ENCODE measurements around the gene SLC25A47.

DNA sequence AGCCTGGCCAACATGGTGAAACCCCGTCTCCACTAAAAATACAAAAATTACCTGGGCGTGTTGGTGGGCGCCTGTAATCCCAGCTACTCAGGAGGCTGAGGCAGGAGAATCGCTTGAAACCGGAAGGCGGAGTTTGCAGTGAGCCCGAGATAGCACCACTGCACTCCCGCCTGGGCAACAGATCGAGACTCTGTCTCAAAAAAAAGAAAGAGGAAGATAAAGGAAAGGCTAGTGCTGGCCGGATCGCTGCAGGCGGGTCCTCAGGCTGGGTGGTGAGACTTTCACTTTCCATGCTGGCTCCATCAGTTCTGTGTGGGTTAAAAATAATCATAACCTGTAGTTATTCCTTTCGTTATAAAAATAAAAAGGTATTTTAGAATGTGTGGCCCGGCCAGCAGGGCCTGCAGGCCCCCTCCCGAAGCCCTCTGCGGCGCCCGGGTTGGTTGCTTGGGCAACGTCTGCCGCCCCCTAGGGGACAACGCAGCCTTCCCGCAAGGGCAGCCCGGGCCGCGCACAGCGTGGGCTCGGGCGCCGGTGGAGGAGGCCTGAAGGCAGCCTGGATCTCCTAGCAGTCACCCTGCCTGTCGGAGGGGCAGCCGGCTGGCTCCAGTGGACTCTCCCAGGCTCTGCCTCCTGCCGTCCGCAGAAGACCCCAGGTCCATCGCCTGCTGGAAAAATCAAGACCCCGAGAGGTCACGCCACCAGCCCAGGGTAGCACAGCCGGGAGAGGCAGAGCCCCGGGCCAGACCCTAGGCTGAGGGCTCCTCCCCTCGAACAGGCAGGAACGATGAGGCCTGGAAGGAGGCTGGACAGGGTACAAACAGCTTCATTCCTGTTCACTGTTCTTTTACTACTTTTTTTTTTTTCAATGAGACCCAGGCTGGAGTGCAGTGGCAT is 5.0 kb upstream of the SLC25A47 start:
- TF ChIP-seq, protein P1, sequence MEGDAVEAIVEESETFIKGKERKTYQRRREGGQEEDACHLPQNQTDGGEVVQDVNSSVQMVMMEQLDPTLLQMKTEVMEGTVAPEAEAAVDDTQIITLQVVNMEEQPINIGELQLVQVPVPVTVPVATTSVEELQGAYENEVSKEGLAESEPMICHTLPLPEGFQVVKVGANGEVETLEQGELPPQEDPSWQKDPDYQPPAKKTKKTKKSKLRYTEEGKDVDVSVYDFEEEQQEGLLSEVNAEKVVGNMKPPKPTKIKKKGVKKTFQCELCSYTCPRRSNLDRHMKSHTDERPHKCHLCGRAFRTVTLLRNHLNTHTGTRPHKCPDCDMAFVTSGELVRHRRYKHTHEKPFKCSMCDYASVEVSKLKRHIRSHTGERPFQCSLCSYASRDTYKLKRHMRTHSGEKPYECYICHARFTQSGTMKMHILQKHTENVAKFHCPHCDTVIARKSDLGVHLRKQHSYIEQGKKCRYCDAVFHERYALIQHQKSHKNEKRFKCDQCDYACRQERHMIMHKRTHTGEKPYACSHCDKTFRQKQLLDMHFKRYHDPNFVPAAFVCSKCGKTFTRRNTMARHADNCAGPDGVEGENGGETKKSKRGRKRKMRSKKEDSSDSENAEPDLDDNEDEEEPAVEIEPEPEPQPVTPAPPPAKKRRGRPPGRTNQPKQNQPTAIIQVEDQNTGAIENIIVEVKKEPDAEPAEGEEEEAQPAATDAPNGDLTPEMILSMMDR (IDR thresholded peaks at IDR 0.05) = peak; percentile 88
- TF ChIP-seq SIN3A (IDR thresholded peaks at IDR 0.05; ENCODE audit: borderline replicate concordance, insufficient read depth, low read depth, low read length) = no peak
- no peak for TF ChIP-seq POLR2AphosphoS5 (IDR thresholded peaks at IDR 0.05; ENCODE audit: low read depth, low read length)
